Measurements from ENCODE around the gene EYA2.
A peak's percentile ranks its signal among the peaks of the same experiment; 100 is the strongest.

Gene EYA2

DNA sequence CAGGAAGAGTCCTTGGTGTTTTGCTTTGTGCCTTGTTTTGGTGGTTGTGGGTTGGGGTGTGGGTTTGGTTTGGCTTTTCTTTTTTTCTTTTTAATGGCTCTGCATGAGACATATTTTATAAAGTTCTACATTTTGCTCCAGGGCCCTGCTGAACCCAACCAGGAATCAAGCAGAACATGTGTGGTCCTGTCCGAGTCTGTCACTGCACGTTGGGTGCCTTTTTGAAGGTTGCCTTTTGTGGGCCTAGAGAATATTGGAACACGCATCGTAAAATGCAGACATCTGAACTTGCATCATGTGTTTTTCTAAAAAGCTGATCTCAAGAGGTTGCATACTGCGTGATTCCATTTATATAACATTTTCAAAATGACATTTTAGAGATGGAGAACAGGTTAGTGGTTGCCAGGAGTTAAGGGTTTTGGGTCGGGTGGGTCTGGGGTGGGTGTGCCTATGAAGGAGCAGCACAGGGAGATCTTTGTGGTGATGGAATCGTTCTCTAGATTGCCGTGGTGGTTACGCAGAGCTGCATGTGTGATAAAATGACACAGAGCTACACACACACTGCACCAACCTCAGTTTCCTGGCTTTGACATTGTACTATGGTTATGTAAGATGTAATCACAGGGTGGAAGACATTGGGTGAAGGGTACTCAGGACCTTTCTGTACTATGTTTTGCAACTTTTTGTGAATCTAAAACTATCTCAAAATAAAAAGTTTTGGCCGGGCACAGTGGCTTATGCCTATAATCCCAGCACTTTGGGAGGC, 80.2 kb downstream of the EYA2 start:
- DNase-seq (ENCODE audit: low read depth in 2 of 2) = no peak
- no peak overlapping the region for H3K4me3 ChIP-seq (replicated peaks in 1 of 2; ENCODE audit: low read depth in 2 of 2, low read length in 2 of 2)
- TF ChIP-seq, protein P1, sequence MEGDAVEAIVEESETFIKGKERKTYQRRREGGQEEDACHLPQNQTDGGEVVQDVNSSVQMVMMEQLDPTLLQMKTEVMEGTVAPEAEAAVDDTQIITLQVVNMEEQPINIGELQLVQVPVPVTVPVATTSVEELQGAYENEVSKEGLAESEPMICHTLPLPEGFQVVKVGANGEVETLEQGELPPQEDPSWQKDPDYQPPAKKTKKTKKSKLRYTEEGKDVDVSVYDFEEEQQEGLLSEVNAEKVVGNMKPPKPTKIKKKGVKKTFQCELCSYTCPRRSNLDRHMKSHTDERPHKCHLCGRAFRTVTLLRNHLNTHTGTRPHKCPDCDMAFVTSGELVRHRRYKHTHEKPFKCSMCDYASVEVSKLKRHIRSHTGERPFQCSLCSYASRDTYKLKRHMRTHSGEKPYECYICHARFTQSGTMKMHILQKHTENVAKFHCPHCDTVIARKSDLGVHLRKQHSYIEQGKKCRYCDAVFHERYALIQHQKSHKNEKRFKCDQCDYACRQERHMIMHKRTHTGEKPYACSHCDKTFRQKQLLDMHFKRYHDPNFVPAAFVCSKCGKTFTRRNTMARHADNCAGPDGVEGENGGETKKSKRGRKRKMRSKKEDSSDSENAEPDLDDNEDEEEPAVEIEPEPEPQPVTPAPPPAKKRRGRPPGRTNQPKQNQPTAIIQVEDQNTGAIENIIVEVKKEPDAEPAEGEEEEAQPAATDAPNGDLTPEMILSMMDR (IDR thresholded peaks at IDR 0.05; ENCODE audit: low read depth, low read length) = no peak

DNA sequence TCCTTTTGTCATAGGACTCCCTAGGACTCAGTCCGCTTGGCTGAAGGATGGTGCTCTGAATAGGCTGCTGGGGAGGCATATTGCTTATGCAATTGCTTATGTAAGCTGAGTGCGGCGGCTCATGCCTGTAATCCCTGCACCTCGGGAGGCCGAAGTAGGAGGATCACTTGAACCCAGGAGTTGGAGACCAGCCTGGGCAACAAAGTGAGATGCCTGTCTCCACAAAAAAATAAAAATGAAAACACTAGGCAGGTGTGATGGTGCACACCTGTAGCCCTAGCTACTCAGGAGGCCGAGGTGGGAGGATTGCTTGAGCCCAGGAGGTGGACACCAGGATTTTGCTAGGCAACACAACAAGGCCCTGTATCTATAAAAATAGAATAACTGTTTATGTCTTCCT, 81.3 kb downstream of the EYA2 start:
- TF ChIP-seq, protein P1 (IDR thresholded peaks at IDR 0.05; ENCODE audit: low read depth, low read length) = no peak
- DNase-seq (ENCODE audit: low read depth in 2 of 2) = no peak
- H3K4me3 ChIP-seq (replicated peaks in 1 of 2; ENCODE audit: low read depth in 2 of 2, low read length in 2 of 2) = no peak overlapping the region

DNA sequence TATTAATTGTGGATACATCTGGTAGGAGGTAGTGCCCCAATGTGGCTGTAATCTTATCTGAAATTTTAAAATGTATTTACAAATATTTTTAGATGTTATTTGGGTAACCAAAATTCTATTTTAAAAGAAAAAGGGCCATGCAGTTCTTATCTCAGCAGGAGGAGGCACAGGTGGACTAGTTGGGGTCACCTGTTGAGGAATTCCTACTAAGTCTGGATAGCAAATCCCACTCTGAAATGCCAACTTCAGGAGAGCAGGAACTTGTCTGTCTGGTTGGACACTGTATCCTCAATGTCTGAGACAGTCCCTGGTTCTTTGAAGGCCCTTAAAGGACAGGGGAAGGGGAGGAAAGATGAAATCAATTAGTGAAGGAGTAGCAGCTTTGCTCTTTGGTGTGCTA, 82.6 kb downstream of the EYA2 start:
- no peak for DNase-seq (ENCODE audit: low read depth in 2 of 2)
- TF ChIP-seq, protein P1 (IDR thresholded peaks at IDR 0.05; ENCODE audit: low read depth, low read length) = no peak
- H3K4me3 ChIP-seq (replicated peaks in 1 of 2; ENCODE audit: low read depth in 2 of 2, low read length in 2 of 2) = no peak overlapping the region

DNA sequence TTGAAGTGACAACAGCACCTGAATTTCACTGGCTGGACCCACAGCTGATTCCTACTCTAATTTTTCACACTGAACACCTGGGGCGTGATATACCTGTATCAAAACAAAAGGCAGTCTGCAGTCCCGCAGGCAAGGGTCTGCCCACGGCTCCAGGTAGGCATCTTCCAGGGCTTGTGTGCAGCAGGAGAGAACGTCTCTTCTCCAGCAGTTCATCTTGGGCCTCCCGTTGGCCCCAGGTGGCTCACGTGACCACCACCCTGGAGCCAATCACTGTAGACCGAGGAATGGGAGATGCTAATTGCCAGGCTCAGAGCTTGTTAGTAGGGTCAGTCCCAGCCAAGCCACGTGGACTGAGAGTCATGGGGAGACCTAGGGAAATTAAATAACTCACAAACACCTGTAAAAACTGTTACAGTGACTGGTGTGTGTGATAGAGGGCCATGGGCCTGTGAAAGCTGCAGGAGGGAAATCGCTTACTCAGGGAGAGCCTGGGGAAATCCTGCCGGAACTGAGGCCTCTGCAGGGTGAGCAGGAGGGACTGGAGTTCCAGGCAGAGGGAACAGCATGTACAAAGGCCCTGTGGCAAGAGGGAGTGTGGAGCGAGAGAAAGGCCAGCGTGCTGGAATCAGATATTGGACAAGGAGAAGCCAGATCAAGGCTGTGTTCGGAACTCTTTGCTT, 83.4 kb downstream of the EYA2 start:
- DNase-seq (ENCODE audit: low read depth in 2 of 2) = no peak
- H3K4me3 ChIP-seq (replicated peaks in 1 of 2; ENCODE audit: low read depth in 2 of 2, low read length in 2 of 2) = no peak overlapping the region
- TF ChIP-seq, protein P1 (IDR thresholded peaks at IDR 0.05; ENCODE audit: low read depth, low read length) = no peak

DNA sequence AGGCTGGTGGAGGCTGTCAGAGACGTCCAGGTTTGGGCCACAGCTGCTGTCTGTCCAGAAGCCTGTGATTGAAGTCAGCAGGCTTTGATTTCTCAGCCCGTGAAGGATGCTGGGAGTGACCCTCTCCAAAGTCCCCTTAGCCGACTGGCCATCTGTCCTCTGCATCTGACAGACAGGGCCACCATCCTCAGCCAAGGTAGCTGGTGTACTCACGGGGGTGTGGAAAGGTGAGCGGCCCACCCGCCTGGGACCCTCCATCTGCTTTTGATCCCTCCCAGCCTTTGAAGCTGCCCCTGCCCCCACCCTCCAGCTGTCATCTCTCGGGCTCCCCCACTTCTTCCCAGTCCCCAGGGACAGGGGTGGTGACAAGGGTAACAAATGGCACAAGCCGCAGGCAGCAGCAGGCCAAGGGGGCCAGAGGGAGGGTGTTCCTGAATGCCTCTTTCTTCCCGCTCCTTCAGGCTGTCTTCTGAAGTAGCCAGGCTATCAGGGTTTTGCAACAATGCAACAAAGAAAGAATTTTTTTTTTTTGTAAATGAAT, 84.4 kb downstream of the EYA2 start:
- no peak overlapping the region for H3K4me3 ChIP-seq (replicated peaks in 1 of 2; ENCODE audit: low read depth in 2 of 2, low read length in 2 of 2)
- peak in 1 of 2 donors; percentile 38 for DNase-seq (ENCODE audit: low read depth in 2 of 2)

DNA sequence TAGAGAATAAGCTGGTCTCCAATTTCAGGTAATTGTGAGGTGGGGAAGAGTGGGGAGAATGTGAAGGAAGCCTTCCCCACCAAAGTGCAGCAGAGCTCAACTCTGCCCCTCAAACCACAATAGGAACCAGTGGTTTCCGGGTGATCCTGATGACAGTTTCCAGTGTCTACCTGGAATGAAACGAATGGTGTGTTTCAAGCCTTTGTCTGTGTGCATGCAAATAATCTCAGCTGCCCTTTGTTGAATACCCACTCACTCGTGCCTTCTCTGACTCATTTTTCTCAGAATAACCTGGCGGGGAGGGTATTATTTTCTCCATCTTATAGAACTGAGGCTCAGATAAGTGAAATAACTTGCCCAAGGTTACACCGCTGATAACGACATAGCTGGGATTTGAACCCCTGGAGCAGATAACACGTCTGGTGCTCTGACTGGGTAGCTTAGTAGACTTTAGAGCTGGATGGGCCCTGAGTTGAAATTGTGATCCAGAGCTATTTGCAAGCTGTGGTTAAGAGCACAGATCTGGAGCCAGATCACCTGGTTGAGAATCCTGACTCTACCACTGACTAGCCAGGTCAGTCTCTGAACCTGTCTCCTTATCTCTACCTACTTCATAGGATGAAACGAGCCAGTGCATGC, 85.1 kb downstream of the EYA2 start:
- TF ChIP-seq, protein P1 (IDR thresholded peaks at IDR 0.05; ENCODE audit: low read depth, low read length) = no peak
- DNase-seq (ENCODE audit: low read depth in 2 of 2) = no peak
- H3K4me3 ChIP-seq (replicated peaks in 1 of 2; ENCODE audit: low read depth in 2 of 2, low read length in 2 of 2) = no peak overlapping the region

More for the DNA sequence above, 84.4 kb downstream of the EYA2 start:
- TF ChIP-seq, protein P1 (IDR thresholded peaks at IDR 0.05; ENCODE audit: low read depth, low read length) = no peak
